CD4-positive, alpha-beta T cell (primary cell): ENCODE data around the gene DBP. TPM values are rescaled to one million over a fixed set of nuclear protein-coding genes. Genes with fewer than 3 reads are reported as not detected.
A peak's percentile ranks its signal among the peaks of the same experiment; 100 is the strongest.

ENCODE experiments used
- ATAC-seq: fragments of 200-7000 bp; cut with Tn5 transposase; one replicate; pipeline ENCODE4 v1.10.0; 2022; ENCODE audit warnings: mild to moderate bottlenecking; ENCODE audit not compliant: poor library complexity
- CTCF ChIA-PET: fragments of 350-600 bp; sonication (Branson Sonifier 250); formaldehyde crosslinking; loops from one replicate; lab custom pipeline; 2021; ENCODE audit warnings: antibody characterized with exemption, inconsistent platforms; lab: Charles Lee
- POLR2A ChIA-PET: fragments of 350-600 bp; sonication (Branson Sonifier 250); formaldehyde crosslinking; loops from one replicate; lab custom pipeline; 2021; ENCODE audit warnings: antibody characterized with exemption, inconsistent platforms; lab: Charles Lee
- DNase-seq, 14 experiments: peaks; one replicate each; pipeline ENCODE4 v3.0.0-alpha.2; 2013 to 2020; ENCODE audit warnings: mixed read lengths in 2 of 14
- H3K27ac ChIP-seq, 2 donors: one replicate each; pipeline versions ENCODE4 v1.5.1 to v1.7.0; 2013; ENCODE audit warnings: low read length in 2 of 2, low read depth in 1 of 2, mild to moderate bottlenecking in 1 of 2
- H3K27me3 ChIP-seq, 2 experiments: 1 replicate in 1 of 2; 2 replicates in 1 of 2; pipeline versions ENCODE4 v1.6.1 to v1.7.0; 2013; ENCODE audit warnings: low read length in 2 of 2, control low read depth in 1 of 2, mild to moderate bottlenecking in 1 of 2, moderate library complexity in 1 of 2; ENCODE audit not compliant: insufficient read depth in 2 of 2, control insufficient read depth in 1 of 2
- H3K36me3 ChIP-seq: one replicate; pipeline ENCODE4 v1.6.1; 2013; ENCODE audit warnings: low read length, control low read depth; ENCODE audit not compliant: insufficient read depth
- H3K4me1 ChIP-seq: one replicate; pipeline ENCODE4 v1.6.1; 2013; ENCODE audit warnings: low read length, control low read depth; ENCODE audit not compliant: insufficient read depth
- H3K4me3 ChIP-seq: one replicate; pipeline ENCODE4 v1.5.1; 2013; ENCODE audit warnings: mild to moderate bottlenecking, low read length, moderate library complexity
- H3K9me3 ChIP-seq, 2 experiments: 1 replicate in 1 of 2; 2 replicates in 1 of 2; pipeline versions ENCODE4 v1.6.1 to v1.7.0; 2013; ENCODE audit warnings: low read length in 2 of 2, mild to moderate bottlenecking in 2 of 2, control low read depth in 1 of 2, moderate library complexity in 1 of 2; ENCODE audit not compliant: control insufficient read depth in 1 of 2, insufficient read depth in 1 of 2
- H3K27ac Mint-ChIP-seq: one replicate; pipeline ENCODE4 v1.8.0; 2020; ENCODE audit warnings: mixed read lengths
- H3K27me3 Mint-ChIP-seq: one replicate; pipeline ENCODE4 v1.8.0; 2021; ENCODE audit warnings: mixed read lengths
- H3K36me3 Mint-ChIP-seq: one replicate; pipeline ENCODE4 v1.8.0; 2021; ENCODE audit warnings: low read depth, mixed read lengths
- H3K4me1 Mint-ChIP-seq: one replicate; pipeline ENCODE4 v1.8.0; 2021; ENCODE audit warnings: low read depth, mixed read lengths
- H3K4me3 Mint-ChIP-seq: one replicate; pipeline ENCODE4 v1.8.0; 2020; ENCODE audit warnings: mild to moderate bottlenecking, mixed read lengths
- H3K9me3 Mint-ChIP-seq: one replicate; pipeline ENCODE4 v1.8.0; 2020; ENCODE audit warnings: mixed read lengths
- intact Hi-C, 2 experiments: fragments of 100-400 bp; cut with DNase I in 1 of 2; cut with micrococcal nuclease in 1 of 2; formaldehyde crosslinking; loops; one replicate each; pipeline versions ENCODE4 v1.15.1 to v1.9.0; 2023 to 2025; cut with DNase I, micrococcal nuclease
- total RNA-seq, 174 experiments: library from RNA in 2 of 174; stranded (reverse) in 2 of 174; gene quantifications; one replicate each; pipeline ENCODE4 v1.2.3 and lab custom pipeline; 2021 to 2026
- TF ChIP-seq, protein P1 (sequence below): fragments of 200-600 bp; IDR thresholded peaks from one replicate; pipeline ENCODE4 v1.8.0; 2022; ENCODE audit warnings: antibody characterized with exemption, mild to moderate bottlenecking

DBP gene
- total RNA-seq, 2 experiments from 2014 or later, result 48.3 to 55.6 TPM

DNA sequence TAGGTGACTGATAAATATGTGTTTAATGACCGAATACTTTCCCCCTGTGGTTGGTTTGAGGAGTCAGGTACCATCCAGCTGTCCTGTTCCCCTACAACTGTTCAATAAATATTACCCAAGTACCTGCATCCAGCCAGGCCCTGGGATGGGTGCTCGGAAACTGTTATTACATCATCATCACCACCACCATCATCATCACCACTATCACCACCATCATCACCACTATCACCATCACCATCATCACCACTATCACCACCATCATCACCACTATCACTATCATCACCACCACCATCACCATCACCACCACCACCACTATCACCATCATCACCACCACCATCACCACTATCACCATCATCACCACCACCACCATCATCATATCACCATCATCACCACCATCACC lies 31.6 kb upstream of the DBP start:
- Histone ChIP-seq H3K27me3 (no peaks in the 10 kb centered on the region), H3K27ac (peak overlapping the region in 1 of 2 donors; percentile 29), H3K36me3 (no peaks in the 10 kb centered on the region), H3K4me3 (no peak overlapping the region), H3K9me3 (no peaks in the 10 kb centered on the region), H3K4me1 (no peaks in the 10 kb centered on the region)
- no peak overlapping the region for H3K4me3 Mint-ChIP-seq
- ATAC-seq (no peak), DNase-seq (no peak)
- POLR2A ChIA-PET, result no interaction called here
- TF ChIP-seq, protein P1, sequence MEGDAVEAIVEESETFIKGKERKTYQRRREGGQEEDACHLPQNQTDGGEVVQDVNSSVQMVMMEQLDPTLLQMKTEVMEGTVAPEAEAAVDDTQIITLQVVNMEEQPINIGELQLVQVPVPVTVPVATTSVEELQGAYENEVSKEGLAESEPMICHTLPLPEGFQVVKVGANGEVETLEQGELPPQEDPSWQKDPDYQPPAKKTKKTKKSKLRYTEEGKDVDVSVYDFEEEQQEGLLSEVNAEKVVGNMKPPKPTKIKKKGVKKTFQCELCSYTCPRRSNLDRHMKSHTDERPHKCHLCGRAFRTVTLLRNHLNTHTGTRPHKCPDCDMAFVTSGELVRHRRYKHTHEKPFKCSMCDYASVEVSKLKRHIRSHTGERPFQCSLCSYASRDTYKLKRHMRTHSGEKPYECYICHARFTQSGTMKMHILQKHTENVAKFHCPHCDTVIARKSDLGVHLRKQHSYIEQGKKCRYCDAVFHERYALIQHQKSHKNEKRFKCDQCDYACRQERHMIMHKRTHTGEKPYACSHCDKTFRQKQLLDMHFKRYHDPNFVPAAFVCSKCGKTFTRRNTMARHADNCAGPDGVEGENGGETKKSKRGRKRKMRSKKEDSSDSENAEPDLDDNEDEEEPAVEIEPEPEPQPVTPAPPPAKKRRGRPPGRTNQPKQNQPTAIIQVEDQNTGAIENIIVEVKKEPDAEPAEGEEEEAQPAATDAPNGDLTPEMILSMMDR, result no peak
- no peak overlapping the region for H3K27ac Mint-ChIP-seq
- CTCF ChIA-PET, result no interaction called here
- intact Hi-C loops, result no loop called here
- no peaks in the 10 kb centered on the region for H3K4me1 Mint-ChIP-seq
- no peaks in the 10 kb centered on the region for H3K27me3 Mint-ChIP-seq
- H3K9me3 Mint-ChIP-seq, result no peaks in the 10 kb centered on the region
- no peaks in the 10 kb centered on the region for H3K36me3 Mint-ChIP-seq

DNA sequence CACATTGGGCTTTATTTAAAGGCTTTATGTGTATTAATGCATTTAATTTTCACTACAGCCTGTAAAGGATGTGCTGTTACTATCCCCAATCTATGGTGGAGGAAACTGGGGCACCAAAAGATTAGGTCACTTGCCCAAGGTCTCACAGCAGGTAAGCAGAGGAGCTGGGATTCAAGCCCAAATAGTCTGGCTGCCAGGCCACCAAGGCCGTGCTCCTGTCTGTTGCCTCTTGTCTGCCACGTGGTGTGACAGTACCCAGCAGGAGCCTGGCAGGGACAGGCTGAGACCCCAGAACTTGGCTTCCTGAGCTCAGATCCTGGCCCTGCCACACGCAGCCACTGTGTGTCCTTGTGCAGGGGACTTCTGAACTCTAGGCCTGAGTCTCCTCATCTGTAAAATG lies 31.2 kb upstream of the DBP start:
- H3K27ac ChIP-seq, result peak overlapping the region in 1 of 2 donors; percentile 29
- ATAC-seq (no peak), DNase-seq (no peak)
- intact Hi-C loops, result no loop called here
- Mint-ChIP-seq H3K27me3 (no peaks in the 10 kb centered on the region), H3K36me3 (no peaks in the 10 kb centered on the region), H3K4me1 (no peaks in the 10 kb centered on the region), H3K27ac (no peak overlapping the region), H3K4me3 (no peak overlapping the region), H3K9me3 (no peaks in the 10 kb centered on the region)
- H3K4me3 ChIP-seq, result no peak overlapping the region
- no peaks in the 10 kb centered on the region for H3K4me1 ChIP-seq
- TF ChIP-seq, protein P1, result no peak
- no peaks in the 10 kb centered on the region for H3K9me3 ChIP-seq
- ChIA-PET POLR2A (no interaction called here), CTCF (no interaction called here)
- no peaks in the 10 kb centered on the region for H3K36me3 ChIP-seq
- no peaks in the 10 kb centered on the region for H3K27me3 ChIP-seq

DNA sequence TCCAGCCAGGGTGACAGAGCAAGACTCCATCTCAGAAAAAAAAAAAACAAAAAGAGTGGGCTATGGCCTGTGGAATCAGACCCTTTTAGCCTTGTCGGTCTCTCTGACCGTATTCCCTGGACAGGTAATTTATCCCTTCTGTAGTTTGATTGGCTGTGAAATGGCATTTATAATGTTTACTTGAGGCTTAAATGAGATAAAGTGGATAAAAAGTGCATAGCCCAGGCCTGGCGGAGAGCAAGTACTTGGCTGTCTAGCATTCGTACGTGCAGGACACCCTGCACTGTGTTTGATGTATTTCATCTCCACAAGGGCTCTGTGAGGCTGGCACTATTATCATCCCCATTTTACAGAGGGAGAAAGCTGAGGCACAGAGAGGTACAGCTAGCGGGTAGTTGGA lies 28.6 kb upstream of the DBP start:
- no peaks in the 10 kb centered on the region for H3K36me3 ChIP-seq
- Mint-ChIP-seq H3K9me3 (no peaks in the 10 kb centered on the region), H3K4me1 (peaks cover 6% of the 10 kb centered on the region), H3K36me3 (no peaks in the 10 kb centered on the region), H3K27me3 (no peaks in the 10 kb centered on the region), H3K27ac (no peak overlapping the region), H3K4me3 (no peak overlapping the region)
- H3K4me1 ChIP-seq, result peaks cover 8% of the 10 kb centered on the region
- POLR2A ChIA-PET, result interaction anchor here (0.6 kb wide), 1 partner anchor 24 kb away, joined by 4 read pairs; no protein-coding TSS in a partner anchor
- no peak for ATAC-seq
- no peak for DNase-seq
- intact Hi-C loops, result no loop called here
- no peak overlapping the region for H3K4me3 ChIP-seq
- H3K27ac ChIP-seq, result no peak overlapping the region
- TF ChIP-seq, protein P1, result no peak
- H3K9me3 ChIP-seq, result no peaks in the 10 kb centered on the region
- no peaks in the 10 kb centered on the region for H3K27me3 ChIP-seq
- CTCF ChIA-PET, result no interaction called here
